HepG2 (cell line): ENCODE measurements around the gene CASKIN1. TPM values are rescaled to one million over a fixed set of nuclear protein-coding genes. Genes with fewer than 3 reads are reported as not detected.

Experiments
- ARID5B ChIP-seq: IDR thresholded peaks from 2 replicates; pipeline ENCODE4 v1.4.0; 2020; ENCODE audit warnings: mild to moderate bottlenecking, missing genetic modification reagents
- ATAD3A ChIP-seq: sonication (generic); formaldehyde crosslinking; IDR thresholded peaks from 2 replicates; pipeline ENCODE4 v1.4.0; 2020; ENCODE audit warnings: missing genetic modification reagents
- ATF3 ChIP-seq: sonication (generic); formaldehyde crosslinking; IDR thresholded peaks from 2 replicates; pipeline ENCODE4 v1.4.0; 2020; ENCODE audit warnings: missing genetic modification reagents
- DRAP1 ChIP-seq: IDR thresholded peaks from 2 replicates; pipeline ENCODE4 v1.6.1; 2016; ENCODE audit warnings: missing genetic modification reagents, missing compliant biosample characterization
- E2F2 ChIP-seq: sonication (generic); formaldehyde crosslinking; IDR thresholded peaks from 2 replicates; pipeline ENCODE4 v1.4.0; 2020; ENCODE audit warnings: missing genetic modification reagents, borderline replicate concordance
- EP300 ChIP-seq, 3 experiments: sonication (generic) in 1 of 3; formaldehyde crosslinking in 1 of 3; IDR thresholded peaks; 2 replicates each; pipeline versions ENCODE4 v1.5.1 to v1.6.1; 2011 to 2020; ENCODE audit warnings: low read depth in 2 of 3, low read length in 2 of 3, borderline replicate concordance in 1 of 3, improper control_type of control experiment in 1 of 3, mild to moderate bottlenecking in 1 of 3, missing genetic modification reagents in 1 of 3, moderate library complexity in 1 of 3
- ETV5 ChIP-seq: IDR thresholded peaks from 2 replicates; pipeline ENCODE4 v1.6.1; 2018; ENCODE audit warnings: missing biosample characterization, missing genetic modification reagents, inconsistent platforms, borderline replicate concordance
- FOSL1 ChIP-seq: sonication (generic); formaldehyde crosslinking; IDR thresholded peaks from 2 replicates; pipeline ENCODE4 v1.9.0; 2021; ENCODE audit warnings: missing genetic modification reagents, borderline replicate concordance
- HIVEP1 ChIP-seq: sonication (generic); formaldehyde crosslinking; IDR thresholded peaks from 2 replicates; pipeline ENCODE4 v1.4.0; 2020; ENCODE audit warnings: mild to moderate bottlenecking, missing genetic modification reagents
- KAT2B ChIP-seq: fragments of 150-350 bp; IDR thresholded peaks from 2 replicates; pipeline ENCODE4 v1.6.1; 2014; ENCODE audit warnings: low read depth, low read length, borderline replicate concordance
- NFYC ChIP-seq: IDR thresholded peaks from 2 replicates; pipeline ENCODE4 v1.6.1; 2016; ENCODE audit warnings: missing genetic modification reagents, missing compliant biosample characterization
- NR2F2 ChIP-seq: IDR thresholded peaks from 2 replicates; pipeline ENCODE4 v1.6.1; 2012; ENCODE audit warnings: low read depth, inconsistent platforms, borderline replicate concordance
- SALL1 ChIP-seq: sonication (generic); formaldehyde crosslinking; IDR thresholded peaks from 2 replicates; pipeline ENCODE4 v1.8.0; 2022; ENCODE audit warnings: mild to moderate bottlenecking, missing genetic modification reagents
- SMAD3 ChIP-seq: sonication (generic); formaldehyde crosslinking; IDR thresholded peaks from 2 replicates; pipeline ENCODE4 v1.4.0; 2020; ENCODE audit warnings: missing genetic modification reagents
- ZBTB44 ChIP-seq: sonication (generic); formaldehyde crosslinking; IDR thresholded peaks from 2 replicates; pipeline ENCODE4 v1.4.0; 2020; ENCODE audit warnings: missing genetic modification reagents
- ZFY ChIP-seq: sonication (generic); formaldehyde crosslinking; IDR thresholded peaks from 2 replicates; pipeline ENCODE4 v1.4.0; 2020; ENCODE audit warnings: missing genetic modification reagents
- ZNF263 ChIP-seq: sonication (generic); formaldehyde crosslinking; IDR thresholded peaks from 2 replicates; pipeline ENCODE4 v1.4.0; 2020; ENCODE audit warnings: missing genetic modification reagents
- ZNF501 ChIP-seq: sonication (generic); formaldehyde crosslinking; IDR thresholded peaks from 2 replicates; pipeline ENCODE4 v1.5.1; 2020; ENCODE audit warnings: mild to moderate bottlenecking, moderate library complexity, missing genetic modification reagents
- ZNF552 ChIP-seq: sonication (generic); formaldehyde crosslinking; IDR thresholded peaks from 2 replicates; pipeline ENCODE4 v1.9.0; 2022; ENCODE audit warnings: missing genetic modification reagents, mild to moderate bottlenecking, borderline replicate concordance
- ZNF605 ChIP-seq: sonication (generic); formaldehyde crosslinking; IDR thresholded peaks from 2 replicates; pipeline ENCODE4 v1.8.0; 2022; ENCODE audit warnings: mild to moderate bottlenecking, missing genetic modification reagents
- ZNF7 ChIP-seq: IDR thresholded peaks from 2 replicates; pipeline ENCODE4 v1.6.1; 2016; ENCODE audit warnings: missing biosample characterization, missing genetic modification reagents
- ZNF883 ChIP-seq: sonication (generic); formaldehyde crosslinking; IDR thresholded peaks from 2 replicates; pipeline ENCODE4 v1.5.1; 2020; ENCODE audit warnings: mild to moderate bottlenecking, missing genetic modification reagents; ENCODE audit errors: not compliant biosample characterization
- polyA plus RNA-seq, 8 experiments: library from polyadenylated mRNA; depleted of rRNA in 3 of 8; stranded (reverse) in 7 of 8; unstranded in 1 of 8; fragments of >200 nt; fragmentation: Illumina TruSeq in 4 of 8; extraction: Trizol in 4 of 8; gene quantifications; 2 replicates each; pipeline versions ENCODE4 v1.2.1 to v1.2.3, GENCODE V29; 2011 to 2016; ENCODE audit warnings: low read depth in 4 of 8, missing spikeins in 1 of 8, mixed read lengths in 1 of 8; ENCODE audit not compliant: insufficient read depth in 1 of 8
- total RNA-seq, 5 experiments: library from RNA; depleted of rRNA; stranded (reverse); fragments of >200 nt; fragmentation: Illumina TruSeq; extraction: Trizol; gene quantifications; 2 replicates each; pipeline ENCODE4 v1.2.3, GENCODE V29; 2016; ENCODE audit warnings: low read depth in 1 of 5

CASKIN1 gene
- total and polyA plus RNA-seq, 2 of the 13 experiments (the other 11 are each of a cell fraction or from before 2014, with no cell fraction given): 1.2 to 2.2 TPM

- TF ChIP-seq ZNF501 (CRISPR knock-in tag) (peak; percentile 51; the same call in 1 of the 2 replicates), ARID5B (CRISPR knock-in tag) (no peak), SALL1 (peak; percentile 52; the same call in 1 of the 2 replicates), FOSL1 (CRISPR knock-in tag) (no peak), ZBTB44 (CRISPR knock-in tag) (no peak), ZNF552 (CRISPR knock-in tag) (no peak), ZNF263 (CRISPR knock-in tag) (peak; percentile 88), KAT2B (no peak), ZNF7 (CRISPR knock-in tag) (no peak), ATF3 (CRISPR knock-in tag) (no peak), ETV5 (CRISPR knock-in tag) (peak; percentile 35; the same call in 1 of the 2 replicates), HIVEP1 (CRISPR knock-in tag) (no peak), DRAP1 (CRISPR knock-in tag) (no peak), EP300 (IDR thresholded peaks at IDR 0.05; ENCODE audit: low read depth in 2 of 2, low read length in 2 of 2) (no peak), EP300 (CRISPR knock-in tag; IDR thresholded peaks at IDR 0.05; ENCODE audit: borderline replicate concordance) (no peak), ZNF883 (peak; percentile 0), ZNF605 (CRISPR knock-in tag) (peak; percentile 56), SMAD3 (no peak), ATAD3A (CRISPR knock-in tag) (no peak), E2F2 (no peak), NR2F2 (no peak; the same call in 1 of the 2 replicates), ZFY (peak; percentile 48; the same call in 1 of the 2 replicates), NFYC (CRISPR knock-in tag) (no peak)
These were observed 43.5 kb downstream of the CASKIN1 start (continued) for GRCh38 chr16:2152695-2153506.
